Fibroblast of the aortic adventitia (primary cell): ENCODE results near the gene PAOX. TPM values are rescaled to one million over a fixed set of nuclear protein-coding genes. Genes with fewer than 3 reads are reported as not detected.

Experiments
- DNase-seq: peaks from one replicate; pipeline ENCODE4 v3.0.0-alpha.2; 2010; ENCODE audit warnings: low read depth
- H3K4me3 ChIP-seq: 2 replicates; pipeline ENCODE4 v1.5.1; 2011; ENCODE audit warnings: low read depth, mild to moderate bottlenecking, control low read depth, low read length, moderate library complexity
- CTCF ChIP-seq: IDR thresholded peaks from 2 replicates; pipeline ENCODE4 v1.5.1; 2011; ENCODE audit warnings: mild to moderate bottlenecking, low read length, control low read depth, inconsistent platforms; ENCODE audit not compliant: insufficient read depth
- total RNA-seq: library from RNA; depleted of rRNA; stranded (reverse); fragments of >200 nt; gene quantifications from 2 replicates; pipeline ENCODE4 v1.2.3, GENCODE V29; 2012; ENCODE audit warnings: low replicate concordance

PAOX gene
- total RNA-seq, 1 donor = 4.9 TPM

DNA sequence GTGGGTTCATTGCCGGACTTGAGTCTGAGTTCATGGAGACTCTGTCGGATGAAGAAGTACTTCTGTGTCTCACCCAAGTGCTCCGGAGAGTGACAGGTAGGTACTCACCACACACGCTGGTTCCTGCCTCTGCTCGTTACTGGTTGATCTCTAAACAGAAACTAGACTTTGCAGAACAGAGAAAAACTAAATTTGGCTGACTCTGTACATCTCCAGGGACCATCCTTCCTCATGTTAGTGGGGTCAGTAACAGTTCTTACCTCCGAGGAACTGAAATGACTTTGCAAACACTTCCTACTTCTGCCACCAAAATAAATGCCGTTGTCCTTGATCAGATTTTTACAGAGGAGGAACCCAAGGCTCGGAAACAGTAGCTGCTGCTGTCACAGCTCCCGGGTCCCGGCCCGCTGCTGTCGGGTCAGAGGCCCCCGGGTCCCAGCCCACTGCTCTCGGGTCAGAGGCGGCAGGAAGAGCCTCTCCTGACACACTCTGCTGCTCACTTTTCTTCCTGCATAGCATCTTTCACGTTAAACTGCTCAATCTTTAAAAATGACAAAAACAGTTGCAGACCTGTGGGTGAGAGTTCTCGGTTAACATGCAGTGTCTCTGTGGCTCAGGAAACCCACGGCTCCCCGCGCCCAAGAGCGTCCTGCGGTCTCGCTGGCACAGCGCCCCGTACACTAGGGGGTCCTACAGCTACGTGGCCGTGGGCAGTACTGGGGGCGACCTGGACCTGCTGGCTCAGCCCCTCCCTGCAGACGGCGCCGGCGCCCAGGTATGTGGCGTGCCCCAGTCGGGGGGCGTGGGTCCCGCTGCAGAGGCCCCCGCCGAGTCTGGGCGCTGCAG, 10.1 kb downstream of the PAOX start:
- no peak for DNase-seq
- H3K4me3 ChIP-seq = no peak overlapping the region
- no peak for TF ChIP-seq CTCF

- no peak for DNase-seq
- no peak overlapping the region for H3K4me3 ChIP-seq
- TF ChIP-seq CTCF = no peak
These were observed 11.7 kb downstream of the PAOX start for GRCh38 chr10:133390597-133391248.

GRCh38 chr10:133391249-133391635, 12.2 kb downstream of the PAOX start:
- no peak overlapping the region for H3K4me3 ChIP-seq
- TF ChIP-seq CTCF = no peak
- DNase-seq = no peak

DNA sequence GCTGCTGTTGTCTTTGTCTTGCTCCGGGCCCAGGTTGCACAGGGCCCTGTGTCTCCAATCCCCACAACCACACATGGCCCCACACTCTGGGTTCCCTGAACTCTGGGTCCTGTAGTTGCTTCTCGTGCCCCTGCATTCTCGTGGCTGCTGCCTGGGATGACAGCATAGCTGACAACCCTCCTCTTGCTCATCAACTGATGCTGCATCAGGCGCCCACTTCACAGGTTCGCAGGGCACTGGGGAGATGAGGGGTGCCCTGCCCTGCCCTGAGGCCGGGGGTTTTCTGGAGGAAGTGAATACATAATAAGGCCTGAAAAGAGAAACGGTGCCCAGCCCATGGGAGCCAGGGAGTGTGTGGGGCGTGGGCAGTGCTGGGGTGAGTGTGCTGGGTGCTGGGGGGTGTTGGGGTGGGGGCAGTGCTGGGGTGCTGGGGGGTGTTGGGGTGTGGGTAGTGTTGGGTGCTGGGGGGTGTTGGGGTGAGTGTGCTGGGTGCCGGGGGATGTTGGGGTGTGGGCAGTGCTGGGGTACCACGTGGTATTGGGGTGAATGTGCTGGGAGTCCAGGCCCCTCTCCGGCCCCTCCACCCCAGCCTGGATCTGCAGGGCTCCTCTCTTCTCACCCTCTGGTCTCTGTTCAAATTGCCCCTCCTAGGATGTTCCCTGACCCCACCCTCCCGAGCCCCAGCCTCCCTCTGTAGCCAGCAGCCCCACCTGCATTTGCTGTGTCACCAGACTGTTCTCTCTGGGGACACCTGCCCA, 12.9 kb downstream of the PAOX start:
- no peak for TF ChIP-seq CTCF
- no peak for DNase-seq
- no peak overlapping the region for H3K4me3 ChIP-seq

DNA sequence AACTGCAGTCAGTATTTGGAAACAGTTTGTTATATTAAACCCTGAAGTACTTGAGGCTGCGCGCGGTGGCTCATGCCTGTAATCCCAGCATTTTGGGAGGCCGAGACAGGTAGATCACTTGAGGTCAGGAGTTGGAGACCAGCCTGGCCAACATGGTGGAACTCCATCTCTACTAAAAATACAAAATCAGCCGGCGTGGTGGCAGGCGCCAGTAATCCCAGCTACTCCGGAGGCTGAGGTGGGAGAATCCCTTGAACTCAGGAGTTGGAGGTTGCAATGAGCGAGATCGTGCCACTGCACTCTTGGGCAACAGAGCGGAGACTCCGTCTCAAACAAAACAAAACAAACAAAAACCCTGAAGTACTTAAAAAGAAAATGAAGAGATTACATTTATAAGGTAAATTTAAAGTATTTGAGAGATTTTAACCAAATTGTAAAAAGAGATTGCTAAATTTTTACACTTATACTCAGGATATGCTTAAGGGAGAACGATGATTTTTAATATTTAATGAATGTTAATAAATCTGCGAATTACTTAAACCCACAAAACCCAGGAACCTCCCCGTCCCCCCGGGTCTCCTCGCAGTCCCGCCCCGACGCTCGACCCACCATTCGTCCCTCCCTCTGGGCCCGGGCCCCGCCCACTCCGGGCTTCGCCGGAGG, 14.5 kb downstream of the PAOX start:
- DNase-seq = no peak
- TF ChIP-seq CTCF = no peak
- peak overlapping the region; percentile 22 for H3K4me3 ChIP-seq

DNA sequence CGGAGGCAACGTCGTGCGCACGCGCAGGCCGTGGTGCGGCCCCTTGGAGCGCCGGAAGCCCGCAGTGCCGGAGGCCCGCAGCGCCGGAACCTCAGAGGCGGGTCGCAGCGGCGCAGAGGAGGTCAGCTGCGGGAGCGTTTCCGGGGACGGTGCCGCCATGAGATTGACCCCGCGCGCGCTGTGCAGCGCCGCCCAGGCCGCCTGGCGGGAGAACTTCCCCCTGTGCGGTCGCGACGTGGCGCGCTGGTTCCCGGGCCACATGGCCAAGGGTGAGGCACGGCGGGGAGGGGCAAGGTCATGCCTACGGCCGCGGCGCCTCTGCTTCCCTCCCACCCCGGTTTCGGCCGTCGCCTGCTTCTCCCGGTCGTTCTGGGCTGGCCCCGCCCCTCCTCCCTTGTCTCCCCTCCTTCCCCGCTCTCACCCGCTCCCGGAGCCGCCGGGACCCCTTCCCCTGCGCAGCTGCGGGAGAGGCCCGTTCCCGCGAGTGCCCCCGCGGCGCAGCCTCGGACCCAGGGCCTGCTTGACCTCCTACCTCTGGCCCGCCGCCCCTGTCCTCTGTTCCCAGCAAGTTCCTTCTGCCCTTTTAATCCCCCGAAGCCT, 15.1 kb downstream of the PAOX start, which contains the start of gene MTG1:
Gene MTG1, plus strand, starts transcription at position 94 of the 600 bp plus-strand sequence. Its CDS starts 64 bp downstream, at position 158.
- peak; percentile 6 for TF ChIP-seq CTCF
- peak; percentile 89 for DNase-seq
- H3K4me3 ChIP-seq = peak within 1 kb of the TSS; percentile 90
